SIG-M5 treated with dmso at 0.1 percent for 504 hours (cell line): ENCODE data around the gene ALKAL2.
"Not testable (repeated sequence)": the region's sequence is repeated elsewhere in the genome, so short reads cannot be mapped to it uniquely, and the experiment has no call there.

ENCODE experiments used
- DNase-seq: peaks from one replicate; lab custom pipeline; 2025; ENCODE audit not compliant: unreplicated experiment; lab: John Stamatoyannopoulos, UW

ALKAL2 gene

GRCh38 chr2:287911-288757 is at the start of gene ALKAL2:
Gene ALKAL2, minus strand, starts transcription at chr2:288091. Its CDS starts 256 bp downstream, at chr2:287835.
- DNase-seq, result no peak

GRCh38 chr2:336949-337348 is 49.1 kb upstream of the ALKAL2 start:
- DNase-seq, result not testable (repeated sequence)

GRCh38 chr2:336360-336759 is 48.5 kb upstream of the ALKAL2 start:
- DNase-seq, result no peak

GRCh38 chr2:332592-332991 is 44.7 kb upstream of the ALKAL2 start:
- no peak for DNase-seq

GRCh38 chr2:328761-329160 is 40.9 kb upstream of the ALKAL2 start:
- DNase-seq, result no peak

GRCh38 chr2:323035-323434 is 35.1 kb upstream of the ALKAL2 start:
- no peak for DNase-seq

- no peak for DNase-seq
Measured at GRCh38 chr2:322326-322725, 34.4 kb upstream of the ALKAL2 start.

GRCh38 chr2:320561-320960 is 32.7 kb upstream of the ALKAL2 start:
- DNase-seq, result no peak

- no peak for DNase-seq
Measured at GRCh38 chr2:319059-319600, 31.2 kb upstream of the ALKAL2 start.

GRCh38 chr2:317501-318424 is 29.9 kb upstream of the ALKAL2 start:
- DNase-seq, result no peak

GRCh38 chr2:316381-316780 is 28.5 kb upstream of the ALKAL2 start:
- DNase-seq, result no peak

- not testable (repeated sequence) for DNase-seq
Measured at GRCh38 chr2:315925-316324, 28.0 kb upstream of the ALKAL2 start.

- DNase-seq, result no peak
Measured at GRCh38 chr2:314561-315336, 26.9 kb upstream of the ALKAL2 start.

- DNase-seq, result no peak
Measured at GRCh38 chr2:313991-314390, 26.1 kb upstream of the ALKAL2 start.

- no peak for DNase-seq
Measured at GRCh38 chr2:310994-311393, 23.1 kb upstream of the ALKAL2 start.

- DNase-seq, result no peak
Measured at GRCh38 chr2:309954-310510, 22.1 kb upstream of the ALKAL2 start.

- no peak for DNase-seq
Measured at GRCh38 chr2:309148-309953, 21.5 kb upstream of the ALKAL2 start.

GRCh38 chr2:305366-305765 is 17.5 kb upstream of the ALKAL2 start:
- no peak for DNase-seq

- DNase-seq, result no peak
Measured at GRCh38 chr2:296354-296753, 8.5 kb upstream of the ALKAL2 start.

GRCh38 chr2:295090-295489 is 7.2 kb upstream of the ALKAL2 start:
- no peak for DNase-seq
